Spleen (tissue), 7 donors: ENCODE data around the gene NEDD4L.

ENCODE experiments used
- CTCF ChIP-seq, 11 experiments: fragments of 200-600 bp in 7 of 11; fragments of 450-650 bp in 4 of 11; sonication (generic) in 4 of 11; IDR thresholded peaks in 8 of 11; conservative IDR thresholded peaks in 3 of 11; 1 replicate in 7 of 11; 2 replicates in 4 of 11; pipeline versions ENCODE4 v1.4.0 to v1.8.0; 2016 to 2021; ENCODE audit warnings: antibody characterized with exemption in 11 of 11, inconsistent platforms in 4 of 11, mild to moderate bottlenecking in 1 of 11
- POLR2A ChIP-seq, 3 donors: fragments of 450-650 bp; IDR thresholded peaks; one replicate each; pipeline ENCODE4 v1.5.1; 2017; ENCODE audit warnings: antibody characterized with exemption in 3 of 3, mild to moderate bottlenecking in 1 of 3
- donor health status: DM: no; HTN: no; CAD: no; lungs with moderate emphysema.
- donor health status: DM: no; HTN: no; CAD: no.
- donor health status: DM: no; HTN: no; CAD: no.

- TF ChIP-seq POLR2A (IDR thresholded peaks at IDR 0.05), result no peak
- no peak for TF ChIP-seq CTCF (IDR thresholded peaks at IDR 0.05 in 8 of 11, conservative IDR thresholded peaks at IDR 0.05 in 3 of 11)
Measured at GRCh38 chr18:58225101-58225500, 181.1 kb downstream of the NEDD4L start.
